DND-41 (cell line): Measurements from ENCODE around the gene SYNDIG1.

Experiments used
- ATAC-seq: fragments of 200-7000 bp; cut with Tn5 transposase; 3 replicates; pipeline ENCODE4 v1.9.1; 2021; ENCODE audit warnings: low read depth; ENCODE audit not compliant: insufficient read depth
- DNase-seq: peaks from one replicate; pipeline ENCODE4 v3.0.0-alpha.2; 2020
- H2AFZ ChIP-seq: 2 replicates; pipeline ENCODE4 v1.6.0; 2012; ENCODE audit warnings: low read depth, low read length
- H3K27ac ChIP-seq: 2 replicates; pipeline ENCODE4 v1.5.1; 2012; ENCODE audit warnings: low read length, inconsistent platforms
- H3K27me3 ChIP-seq: fragments of 200-600 bp; sonication (generic); 2 replicates; pipeline ENCODE4 v1.6.0; 2012; ENCODE audit warnings: low read length, mild to moderate bottlenecking, inconsistent platforms; ENCODE audit not compliant: insufficient read depth, poor library complexity
- H3K36me3 ChIP-seq: 2 replicates; pipeline ENCODE4 v1.5.1; 2012; ENCODE audit warnings: low read length, inconsistent platforms; ENCODE audit not compliant: insufficient read depth
- H3K4me1 ChIP-seq: 2 replicates; pipeline ENCODE4 v1.5.1; 2012; ENCODE audit warnings: mild to moderate bottlenecking, low read length; ENCODE audit not compliant: insufficient read depth
- H3K4me2 ChIP-seq: 2 replicates; pipeline ENCODE4 v1.6.0; 2012; ENCODE audit warnings: mild to moderate bottlenecking, moderate library complexity, low read length, inconsistent platforms; ENCODE audit not compliant: insufficient read depth
- H3K4me3 ChIP-seq, 2 experiments: fragments of 200-600 bp in 1 of 2; shearing (Covaris generic) in 1 of 2; 2 replicates each; pipeline ENCODE4 v1.5.1; 2012 to 2016; ENCODE audit warnings: inconsistent platforms in 2 of 2, low read length in 2 of 2, mild to moderate bottlenecking in 2 of 2, low read depth in 1 of 2, moderate library complexity in 1 of 2
- H3K79me2 ChIP-seq: 2 replicates; pipeline ENCODE4 v1.6.0; 2012; ENCODE audit warnings: low read length, inconsistent platforms; ENCODE audit not compliant: insufficient read depth
- H3K9ac ChIP-seq: 2 replicates; pipeline ENCODE4 v1.6.0; 2012; ENCODE audit warnings: low read depth, mild to moderate bottlenecking, inconsistent platforms, low read length, moderate library complexity
- H3K9me3 ChIP-seq: 2 replicates; pipeline ENCODE4 v1.5.1; 2012; ENCODE audit warnings: low read length, moderate library complexity, mild to moderate bottlenecking, inconsistent platforms; ENCODE audit not compliant: insufficient read depth, severe bottlenecking
- H4K20me1 ChIP-seq: 2 replicates; pipeline ENCODE4 v1.6.0; 2012; ENCODE audit warnings: low read length; ENCODE audit not compliant: insufficient read depth
- EZH2 ChIP-seq: IDR thresholded peaks from 3 replicates; pipeline ENCODE4 v1.6.1; 2012; ENCODE audit warnings: borderline replicate concordance, low read depth, mild to moderate bottlenecking, moderate library complexity, low read length, inconsistent platforms; ENCODE audit not compliant: severe bottlenecking
- TF ChIP-seq, protein P1 (sequence below): IDR thresholded peaks from 2 replicates; pipeline ENCODE4 v1.5.1; 2012; ENCODE audit warnings: borderline replicate concordance, low read length, moderate library complexity, mild to moderate bottlenecking; ENCODE audit not compliant: poor library complexity, severe bottlenecking; ENCODE audit errors: extremely low read depth

Gene SYNDIG1

GRCh38 chr20:24559114-24559732 is 89.8 kb downstream of the SYNDIG1 start:
- Histone ChIP-seq H3K9me3 (peaks cover 13% of the 10 kb centered on the region), H3K79me2 (no peaks in the 10 kb centered on the region), H3K27ac (no peak overlapping the region), H3K9ac (no peak overlapping the region), H3K4me1 (no peaks in the 10 kb centered on the region), H3K27me3 (no peaks in the 10 kb centered on the region), H2AFZ (no peak overlapping the region), H3K36me3 (no peaks in the 10 kb centered on the region), H3K4me3 (no peak overlapping the region), H3K4me2 (no peak overlapping the region), H4K20me1 (no peaks in the 10 kb centered on the region)
- no peak for DNase-seq
- TF ChIP-seq EZH2 = no peak
- TF ChIP-seq, protein P1, sequence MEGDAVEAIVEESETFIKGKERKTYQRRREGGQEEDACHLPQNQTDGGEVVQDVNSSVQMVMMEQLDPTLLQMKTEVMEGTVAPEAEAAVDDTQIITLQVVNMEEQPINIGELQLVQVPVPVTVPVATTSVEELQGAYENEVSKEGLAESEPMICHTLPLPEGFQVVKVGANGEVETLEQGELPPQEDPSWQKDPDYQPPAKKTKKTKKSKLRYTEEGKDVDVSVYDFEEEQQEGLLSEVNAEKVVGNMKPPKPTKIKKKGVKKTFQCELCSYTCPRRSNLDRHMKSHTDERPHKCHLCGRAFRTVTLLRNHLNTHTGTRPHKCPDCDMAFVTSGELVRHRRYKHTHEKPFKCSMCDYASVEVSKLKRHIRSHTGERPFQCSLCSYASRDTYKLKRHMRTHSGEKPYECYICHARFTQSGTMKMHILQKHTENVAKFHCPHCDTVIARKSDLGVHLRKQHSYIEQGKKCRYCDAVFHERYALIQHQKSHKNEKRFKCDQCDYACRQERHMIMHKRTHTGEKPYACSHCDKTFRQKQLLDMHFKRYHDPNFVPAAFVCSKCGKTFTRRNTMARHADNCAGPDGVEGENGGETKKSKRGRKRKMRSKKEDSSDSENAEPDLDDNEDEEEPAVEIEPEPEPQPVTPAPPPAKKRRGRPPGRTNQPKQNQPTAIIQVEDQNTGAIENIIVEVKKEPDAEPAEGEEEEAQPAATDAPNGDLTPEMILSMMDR = no peak
- no peak for ATAC-seq

GRCh38 chr20:24560571-24561491 is 91.4 kb downstream of the SYNDIG1 start:
- Histone ChIP-seq H3K4me1 (no peaks in the 10 kb centered on the region), H3K27ac (no peak overlapping the region), H3K79me2 (no peaks in the 10 kb centered on the region), H2AFZ (no peak overlapping the region), H3K9ac (no peak overlapping the region), H3K9me3 (peaks cover 13% of the 10 kb centered on the region), H3K4me3 (no peak overlapping the region), H3K36me3 (no peaks in the 10 kb centered on the region), H3K4me2 (no peak overlapping the region), H3K27me3 (no peaks in the 10 kb centered on the region), H4K20me1 (no peaks in the 10 kb centered on the region)
- ATAC-seq (no peak), DNase-seq (no peak)
- no peak for TF ChIP-seq EZH2
- TF ChIP-seq, protein P1 = no peak

DNA sequence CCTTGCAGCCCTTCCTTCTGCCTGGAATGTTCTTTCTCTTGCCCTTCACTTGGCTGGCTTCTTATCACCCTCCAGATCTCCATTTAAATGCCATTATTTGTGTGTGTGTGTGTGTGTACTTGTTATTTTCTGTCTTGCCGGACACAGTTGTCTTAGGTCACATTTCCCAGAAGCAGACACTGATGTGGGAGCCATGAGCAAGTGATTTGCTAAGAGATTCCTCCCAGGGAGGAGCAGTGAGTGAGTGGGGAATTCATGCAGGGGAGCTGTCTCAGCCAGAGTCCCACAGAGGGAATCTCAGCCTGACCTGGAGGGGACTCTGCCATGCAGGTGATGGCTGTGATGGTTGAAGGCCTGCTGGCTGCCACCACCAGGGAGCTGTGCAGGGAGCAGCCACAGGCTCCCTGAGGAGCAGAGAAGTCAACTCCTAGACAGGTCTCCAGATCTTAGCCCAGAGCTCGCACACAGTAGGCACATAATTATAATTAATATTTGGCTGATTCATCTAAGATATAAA is 96.5 kb downstream of the SYNDIG1 start:
- Histone ChIP-seq H3K9me3 (peaks cover 10% of the 10 kb centered on the region), H3K27me3 (no peaks in the 10 kb centered on the region), H3K4me1 (no peaks in the 10 kb centered on the region), H3K4me2 (no peak overlapping the region), H2AFZ (no peak overlapping the region), H3K36me3 (no peaks in the 10 kb centered on the region), H3K9ac (no peak overlapping the region), H3K4me3 (no peak overlapping the region), H4K20me1 (no peaks in the 10 kb centered on the region), H3K27ac (no peak overlapping the region), H3K79me2 (no peaks in the 10 kb centered on the region)
- TF ChIP-seq, protein P1 = no peak
- TF ChIP-seq EZH2 = no peak
- DNase-seq = no peak
- ATAC-seq = no peak
